Testis (tissue), 3 donors: ENCODE results near the gene LYVE1. TPM values are rescaled to one million over a fixed set of nuclear protein-coding genes. Genes with fewer than 3 reads are reported as not detected.

Source experiments
- DNase-seq: peaks from one replicate; pipeline ENCODE4 v3.0.0-alpha.2; 2019
- H3K27ac ChIP-seq, 2 donors: fragments of 200-600 bp; sonication (generic); one replicate each; pipeline ENCODE4 v1.5.1; 2019
- H3K27me3 ChIP-seq: fragments of 200-600 bp; sonication (generic); one replicate; pipeline ENCODE4 v1.5.1; 2019
- H3K36me3 ChIP-seq: fragments of 200-600 bp; sonication (generic); one replicate; pipeline ENCODE4 v1.5.1; 2017; ENCODE audit warnings: low read depth; ENCODE audit errors: missing control alignments
- H3K4me1 ChIP-seq: fragments of 200-600 bp; sonication (generic); one replicate; pipeline ENCODE4 v1.5.1; 2019
- H3K4me3 ChIP-seq, 2 donors: fragments of 200-600 bp; sonication (generic); one replicate each; pipeline ENCODE4 v1.5.1; 2017 to 2019
- H3K9me3 ChIP-seq: fragments of 200-600 bp; sonication (generic); one replicate; pipeline ENCODE4 v1.5.1; 2017
- POLR2A ChIP-seq: fragments of 450-650 bp; IDR thresholded peaks from one replicate; pipeline ENCODE4 v1.6.1; 2017; ENCODE audit warnings: antibody characterized with exemption, mild to moderate bottlenecking, moderate library complexity
- WGBS, 2 donors: methylation state at CpG; one replicate each; pipeline ENCODE4 v1.1.5; 2018; 5-methylcytosine and 5-hydroxymethylcytosine counted together
- intact Hi-C: fragments of 100-400 bp; cut with DNase I; formaldehyde crosslinking; loops from one replicate; pipeline ENCODE4 v1.15.1; 2023; ENCODE audit warnings: low total_unique reads
- polyA plus RNA-seq: library from polyadenylated mRNA; stranded (reverse); fragments of 350-450 nt; fragmentation: Illumina TruSeq; extraction: RNeasy Lipid Tissue Mini Kit (QIAGEN cat#74804); gene quantifications from one replicate; pipeline ENCODE4 v1.2.3, GENCODE V29; 2014; ENCODE audit warnings: low read depth, low replicate concordance; ENCODE audit not compliant: insufficient read depth
- total RNA-seq, 2 donors: library from RNA; depleted of rRNA; stranded (reverse); fragments of >200 nt; gene quantifications; one replicate each; pipeline ENCODE4 v1.2.3, GENCODE V29; 2016
- TF ChIP-seq, protein P1 (sequence below), 3 experiments: fragments of 450-650 bp in 2 of 3; fragments of 200-600 bp in 1 of 3; sonication (generic) in 1 of 3; IDR thresholded peaks; one replicate each; pipeline ENCODE4 v1.5.1; 2016 to 2019; ENCODE audit warnings: antibody characterized with exemption in 3 of 3, mild to moderate bottlenecking in 2 of 3, moderate library complexity in 1 of 3

LYVE1 gene
- total and polyA plus RNA-seq, 3 donors from 2014 or later = 4.6 to 24.1 (median 7.5) TPM

DNA sequence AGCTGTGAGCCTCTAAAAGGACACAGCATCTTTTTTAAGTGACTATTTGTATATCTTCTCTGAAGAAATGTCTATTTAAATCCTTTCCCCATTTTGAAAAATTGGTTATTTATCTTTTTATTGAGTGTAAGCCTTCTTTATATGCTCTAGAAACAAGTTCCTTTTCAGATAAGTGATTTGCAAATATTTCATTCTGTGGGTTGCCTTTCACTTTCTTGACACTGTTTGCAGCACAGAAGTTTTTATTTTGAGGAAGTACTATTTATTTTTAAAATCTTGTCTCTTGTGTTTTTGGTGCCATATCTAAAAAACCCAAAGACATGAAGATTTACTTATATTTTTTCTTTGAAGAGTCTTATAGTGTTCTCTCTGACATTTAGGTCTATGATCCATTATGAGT, 40.1 kb upstream of the LYVE1 start:
- TF ChIP-seq, protein P1, sequence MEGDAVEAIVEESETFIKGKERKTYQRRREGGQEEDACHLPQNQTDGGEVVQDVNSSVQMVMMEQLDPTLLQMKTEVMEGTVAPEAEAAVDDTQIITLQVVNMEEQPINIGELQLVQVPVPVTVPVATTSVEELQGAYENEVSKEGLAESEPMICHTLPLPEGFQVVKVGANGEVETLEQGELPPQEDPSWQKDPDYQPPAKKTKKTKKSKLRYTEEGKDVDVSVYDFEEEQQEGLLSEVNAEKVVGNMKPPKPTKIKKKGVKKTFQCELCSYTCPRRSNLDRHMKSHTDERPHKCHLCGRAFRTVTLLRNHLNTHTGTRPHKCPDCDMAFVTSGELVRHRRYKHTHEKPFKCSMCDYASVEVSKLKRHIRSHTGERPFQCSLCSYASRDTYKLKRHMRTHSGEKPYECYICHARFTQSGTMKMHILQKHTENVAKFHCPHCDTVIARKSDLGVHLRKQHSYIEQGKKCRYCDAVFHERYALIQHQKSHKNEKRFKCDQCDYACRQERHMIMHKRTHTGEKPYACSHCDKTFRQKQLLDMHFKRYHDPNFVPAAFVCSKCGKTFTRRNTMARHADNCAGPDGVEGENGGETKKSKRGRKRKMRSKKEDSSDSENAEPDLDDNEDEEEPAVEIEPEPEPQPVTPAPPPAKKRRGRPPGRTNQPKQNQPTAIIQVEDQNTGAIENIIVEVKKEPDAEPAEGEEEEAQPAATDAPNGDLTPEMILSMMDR (IDR thresholded peaks at IDR 0.05) = no peak
- no peak for TF ChIP-seq POLR2A
- Histone ChIP-seq H3K4me3 (no peak overlapping the region), H3K36me3 (no peaks in the 10 kb centered on the region), H3K27me3 (no peaks in the 10 kb centered on the region), H3K9me3 (no peaks in the 10 kb centered on the region), H3K4me1 (peaks cover 15% of the 10 kb centered on the region), H3K27ac (no peak overlapping the region)
- no peak for DNase-seq
- intact Hi-C loops = no loop called here

DNA sequence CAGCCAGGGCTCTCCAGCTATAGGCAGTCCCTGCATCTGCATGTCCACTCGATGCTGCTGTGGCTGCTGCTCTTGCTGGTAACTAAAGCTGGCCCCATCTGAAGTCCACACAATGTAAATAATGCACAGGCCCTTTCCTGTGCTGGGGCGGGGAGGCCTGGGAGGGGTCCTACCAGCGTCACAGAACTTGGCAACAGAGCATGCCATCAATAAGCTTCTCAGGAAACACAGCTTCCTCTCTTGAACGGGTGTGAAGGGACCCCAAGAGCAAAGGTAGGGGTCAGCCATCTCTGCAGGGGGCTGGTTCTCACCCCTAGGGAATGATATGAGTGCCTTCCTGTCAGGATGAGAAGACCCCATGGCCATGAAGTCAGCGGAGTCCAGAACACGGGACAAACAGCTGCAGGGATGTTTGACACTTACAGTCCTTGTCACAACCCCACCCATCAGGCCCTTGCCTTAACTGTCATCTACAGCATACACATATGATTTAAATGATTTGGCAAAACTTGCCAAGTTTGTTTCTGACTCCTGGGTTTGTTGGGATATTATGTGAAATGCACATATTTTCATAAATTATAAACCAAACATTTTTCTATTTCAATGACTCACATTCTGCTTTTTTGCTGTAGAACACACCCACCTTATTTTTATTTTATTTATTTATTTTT, 39.1 kb upstream of the LYVE1 start:
- H3K4me3 ChIP-seq = no peak overlapping the region
- H3K27ac ChIP-seq = peak overlapping the region in 1 of 2 donors; percentile 1
- intact Hi-C loops = no loop called here
- H3K4me1 ChIP-seq = peaks cover 16% of the 10 kb centered on the region
- no peaks in the 10 kb centered on the region for H3K27me3 ChIP-seq
- WGBS, 2 donors = 64 to 87% methylated on average over 5 to 6 of the region's 6 CpGs
- no peaks in the 10 kb centered on the region for H3K9me3 ChIP-seq
- DNase-seq = no peak
- no peaks in the 10 kb centered on the region for H3K36me3 ChIP-seq
- TF ChIP-seq, protein P1 (IDR thresholded peaks at IDR 0.05) = no peak
- no peak for TF ChIP-seq POLR2A

DNA sequence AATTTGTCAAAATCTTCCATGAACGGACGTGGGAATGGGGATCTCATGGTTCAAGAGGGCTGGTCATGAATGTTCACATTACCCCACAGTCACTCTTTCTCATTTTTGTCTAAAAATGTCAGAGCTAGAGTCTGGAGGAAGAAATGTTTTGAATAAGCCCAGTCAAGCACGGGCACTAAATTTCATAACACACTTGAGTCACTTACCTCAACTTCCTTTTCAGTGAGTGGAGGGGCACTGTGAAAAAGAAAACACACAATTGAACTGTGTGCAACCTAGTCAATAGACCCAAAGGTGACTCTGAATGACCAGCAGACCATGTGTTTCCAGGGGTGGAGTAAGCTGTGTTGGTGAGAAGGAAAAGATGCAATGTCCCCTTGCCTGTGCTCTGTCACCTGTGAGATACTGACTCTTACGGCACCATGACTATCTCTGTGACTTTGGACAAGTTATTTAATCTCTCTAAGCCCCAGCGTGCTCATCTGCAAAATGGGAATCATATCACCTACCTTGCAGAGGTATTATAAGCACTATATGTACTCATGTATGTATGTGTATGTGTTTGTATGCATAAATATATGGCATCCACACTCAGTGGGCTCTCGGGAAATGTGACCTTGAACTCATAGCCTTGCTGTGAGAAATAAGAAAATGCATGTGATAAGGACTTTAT, 38.2 kb upstream of the LYVE1 start:
- no peaks in the 10 kb centered on the region for H3K36me3 ChIP-seq
- no peak for DNase-seq
- no peaks in the 10 kb centered on the region for H3K27me3 ChIP-seq
- 77 to 80% methylated on average over 6 of the region's 6 CpGs for WGBS, 2 donors
- peak overlapping the region in 1 of 2 donors; percentile 94 for H3K27ac ChIP-seq
- H3K9me3 ChIP-seq = no peaks in the 10 kb centered on the region
- no peak overlapping the region for H3K4me3 ChIP-seq
- peaks cover 16% of the 10 kb centered on the region for H3K4me1 ChIP-seq
- TF ChIP-seq POLR2A = no peak
- TF ChIP-seq, protein P1 (IDR thresholded peaks at IDR 0.05) = no peak
- intact Hi-C loops = no loop called here

DNA sequence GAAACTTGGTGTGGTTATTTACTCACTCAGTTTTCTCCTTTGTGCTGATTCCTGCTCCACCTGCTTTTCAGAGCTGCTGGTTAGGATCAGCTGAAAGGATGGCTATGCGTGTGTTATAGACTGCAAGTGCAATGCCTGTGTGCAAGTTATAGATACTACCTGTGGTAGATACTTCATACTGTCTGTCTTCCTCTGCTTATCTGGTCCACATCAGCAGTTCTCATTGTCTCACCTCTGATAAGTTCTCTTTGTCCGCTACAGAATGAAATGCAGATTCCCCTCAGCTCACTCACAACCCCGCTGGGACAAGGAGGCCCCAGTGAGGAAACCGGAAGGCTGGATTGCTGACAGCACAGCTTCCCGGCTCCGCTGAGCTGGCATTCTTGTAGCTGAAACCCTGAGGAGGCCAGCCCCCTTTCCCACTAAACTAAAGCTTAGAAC, 37.5 kb upstream of the LYVE1 start:
- no peaks in the 10 kb centered on the region for H3K36me3 ChIP-seq
- H3K4me1 ChIP-seq = peaks cover 16% of the 10 kb centered on the region
- DNase-seq = peak; percentile 53
- no peak overlapping the region for H3K4me3 ChIP-seq
- H3K9me3 ChIP-seq = no peaks in the 10 kb centered on the region
- intact Hi-C loops = no loop called here
- peak overlapping the region in 1 of 2 donors; percentile 94 for H3K27ac ChIP-seq
- TF ChIP-seq POLR2A = no peak
- TF ChIP-seq, protein P1 (IDR thresholded peaks at IDR 0.05) = no peak
- H3K27me3 ChIP-seq = no peaks in the 10 kb centered on the region
- 55 to 67% methylated on average over 6 of the region's 6 CpGs for WGBS, 2 donors
